Peyer's patch (tissue), 4 donors: ENCODE data around the gene THRSP.

ENCODE experiments used
- POLR2A ChIP-seq, 2 donors: fragments of 450-650 bp; IDR thresholded peaks; one replicate each; pipeline ENCODE4 v1.5.1; 2017; ENCODE audit warnings: antibody characterized with exemption in 2 of 2, mild to moderate bottlenecking in 2 of 2, moderate library complexity in 2 of 2
- TF ChIP-seq, protein P1 (sequence below), 6 experiments: fragments of 450-650 bp in 4 of 6; fragments of 200-600 bp in 2 of 6; sonication (generic) in 1 of 6; IDR thresholded peaks; one replicate each; pipeline ENCODE4 v1.5.1; 2017 to 2019; ENCODE audit warnings: antibody characterized with exemption in 6 of 6, mild to moderate bottlenecking in 3 of 6, moderate library complexity in 1 of 6

DNA sequence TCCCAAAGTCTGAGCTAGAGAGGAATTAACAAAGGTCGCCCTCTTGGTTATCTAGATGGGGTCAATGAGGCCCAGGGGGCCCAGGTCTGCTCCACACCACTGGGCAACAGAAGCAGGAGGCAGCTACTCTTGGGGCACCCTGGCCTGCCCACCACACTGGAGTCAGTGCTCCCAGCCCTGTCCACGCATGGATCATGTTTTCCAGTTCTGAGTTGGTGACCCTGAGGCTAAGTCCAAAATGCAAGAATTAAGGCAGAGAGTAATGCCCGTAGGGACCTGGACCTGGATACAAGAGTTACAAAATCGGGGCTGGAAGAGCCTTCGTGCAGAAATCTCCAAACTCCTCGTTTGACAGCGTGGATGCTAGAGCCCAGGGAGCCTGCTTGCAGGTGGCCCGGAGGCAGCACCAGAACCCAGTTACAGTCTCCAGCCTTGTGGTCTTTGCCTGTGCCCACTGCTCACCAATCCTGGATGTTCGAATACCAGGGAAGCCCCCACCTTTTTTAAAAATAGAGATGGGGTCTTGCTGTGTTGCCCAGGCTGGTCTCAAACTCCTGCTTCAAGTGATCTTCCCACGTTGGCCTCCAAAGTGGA is 6.1 kb upstream of the THRSP start:
- TF ChIP-seq, protein P1, sequence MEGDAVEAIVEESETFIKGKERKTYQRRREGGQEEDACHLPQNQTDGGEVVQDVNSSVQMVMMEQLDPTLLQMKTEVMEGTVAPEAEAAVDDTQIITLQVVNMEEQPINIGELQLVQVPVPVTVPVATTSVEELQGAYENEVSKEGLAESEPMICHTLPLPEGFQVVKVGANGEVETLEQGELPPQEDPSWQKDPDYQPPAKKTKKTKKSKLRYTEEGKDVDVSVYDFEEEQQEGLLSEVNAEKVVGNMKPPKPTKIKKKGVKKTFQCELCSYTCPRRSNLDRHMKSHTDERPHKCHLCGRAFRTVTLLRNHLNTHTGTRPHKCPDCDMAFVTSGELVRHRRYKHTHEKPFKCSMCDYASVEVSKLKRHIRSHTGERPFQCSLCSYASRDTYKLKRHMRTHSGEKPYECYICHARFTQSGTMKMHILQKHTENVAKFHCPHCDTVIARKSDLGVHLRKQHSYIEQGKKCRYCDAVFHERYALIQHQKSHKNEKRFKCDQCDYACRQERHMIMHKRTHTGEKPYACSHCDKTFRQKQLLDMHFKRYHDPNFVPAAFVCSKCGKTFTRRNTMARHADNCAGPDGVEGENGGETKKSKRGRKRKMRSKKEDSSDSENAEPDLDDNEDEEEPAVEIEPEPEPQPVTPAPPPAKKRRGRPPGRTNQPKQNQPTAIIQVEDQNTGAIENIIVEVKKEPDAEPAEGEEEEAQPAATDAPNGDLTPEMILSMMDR (IDR thresholded peaks at IDR 0.05): no peak
- no peak for TF ChIP-seq POLR2A (IDR thresholded peaks at IDR 0.05)
